Cardiac septum (tissue), 1 donor: Measurements from ENCODE around the gene EXOC3L1. TPM values are rescaled to one million over a fixed set of nuclear protein-coding genes. Genes with fewer than 3 reads are reported as not detected.
A peak's percentile ranks its signal among the peaks of the same experiment; 100 is the strongest.

Experiments used
- DNase-seq: peaks from one replicate; pipeline ENCODE4 v3.0.0-alpha.2; 2020; ENCODE audit warnings: low spot score
- intact Hi-C: fragments of 100-400 bp; cut with DNase I; formaldehyde crosslinking; loops from one replicate; pipeline ENCODE4 v1.14.0; 2022
- total RNA-seq: library from RNA; stranded (reverse); fragmentation: NEBNext Ultra II Directional; extraction: Animal tissue kit (Norgen Biotek cat#: 25700); gene quantifications from one replicate; pipeline ENCODE4 v1.2.1, GENCODE V29; 2021
- donor health status: DM: no; HTN: no; CAD: no.

EXOC3L1 gene
- total RNA-seq, 1 donor from 2014 or later = 2.8 TPM

- intact Hi-C loops = no loop called here
- DNase-seq = no peak
These were observed 3.4 kb downstream of the EXOC3L1 start for GRCh38 chr16:67186550-67186950.

GRCh38 chr16:67185651-67186134 lies 4.2 kb downstream of the EXOC3L1 start:
- intact Hi-C loops = loop anchor here (2.0 kb wide), 1 partner anchor 25 kb away; no protein-coding TSS in a partner anchor
- no peak for DNase-seq

- DNase-seq = peak; percentile 93
- intact Hi-C loops = loop anchor here (2.0 kb wide), 1 partner anchor 24 kb away; no protein-coding TSS in a partner anchor
These were observed 4.8 kb downstream of the EXOC3L1 start for GRCh38 chr16:67184995-67185650.

GRCh38 chr16:67184453-67184994 lies 5.4 kb downstream of the EXOC3L1 start:
- no peak for DNase-seq
- intact Hi-C loops = loop anchor here (2.0 kb wide), 1 partner anchor 24 kb away; no protein-coding TSS in a partner anchor

- intact Hi-C loops = loop anchor here (2.0 kb wide), 1 partner anchor 23 kb away; no protein-coding TSS in a partner anchor
These were observed 6.1 kb downstream of the EXOC3L1 start, which contains the start of gene MATCAP1 for GRCh38 chr16:67183627-67184452. Gene MATCAP1, minus strand, starts transcription at chr16:67183963. Its CDS starts 3,353 bp downstream, at chr16:67180610.

GRCh38 chr16:67183284-67183626 lies 6.7 kb downstream of the EXOC3L1 start:
- intact Hi-C loops = no loop called here
- no peak for DNase-seq

More at GRCh38 chr16:67183627-67184452, 6.1 kb downstream of the EXOC3L1 start, which contains the start of gene MATCAP1:
- peak; percentile 96 for DNase-seq

GRCh38 chr16:67182288-67182687 lies 7.6 kb downstream of the EXOC3L1 start:
- intact Hi-C loops = no loop called here

GRCh38 chr16:67181346-67181745 lies 8.6 kb downstream of the EXOC3L1 start:
- intact Hi-C loops = no loop called here
- no peak for DNase-seq

More at GRCh38 chr16:67182288-67182687, 7.6 kb downstream of the EXOC3L1 start:
- DNase-seq = no peak

GRCh38 chr16:67180166-67180565 lies 9.8 kb downstream of the EXOC3L1 start:
- intact Hi-C loops = no loop called here
- no peak for DNase-seq

- DNase-seq = no peak
- intact Hi-C loops = no loop called here
These were observed 10.4 kb downstream of the EXOC3L1 start for GRCh38 chr16:67179421-67180080.

- no peak for DNase-seq
- intact Hi-C loops = no loop called here
These were observed 11.9 kb downstream of the EXOC3L1 start for GRCh38 chr16:67177743-67178699.

GRCh38 chr16:67176662-67177061 lies 13.3 kb downstream of the EXOC3L1 start:
- DNase-seq = no peak
- intact Hi-C loops = no loop called here

GRCh38 chr16:67174706-67175231 lies 15.2 kb downstream of the EXOC3L1 start:
- DNase-seq = no peak
- intact Hi-C loops = no loop called here

GRCh38 chr16:67173808-67174705 lies 15.9 kb downstream of the EXOC3L1 start:
- intact Hi-C loops = no loop called here
- DNase-seq = peak; percentile 92

GRCh38 chr16:67173323-67173722 lies 16.6 kb downstream of the EXOC3L1 start:
- no peak for DNase-seq
- intact Hi-C loops = no loop called here

GRCh38 chr16:67170949-67171649 lies 18.8 kb downstream of the EXOC3L1 start:
- intact Hi-C loops = no loop called here
- no peak for DNase-seq
